OCI-M2 (cell line): Measurements from ENCODE around the gene DCTD.

ENCODE experiments used
- DNase-seq: peaks from one replicate; lab custom pipeline; 2025; ENCODE audit not compliant: unreplicated experiment; lab: John Stamatoyannopoulos, UW

The DCTD gene

GRCh38 chr4:182873726-182874125 is 43.5 kb downstream of the DCTD start:
- DNase-seq: no peak

- DNase-seq: no peak
Observed at GRCh38 chr4:182873289-182873688, 43.9 kb downstream of the DCTD start.

- DNase-seq: no peak
Observed at GRCh38 chr4:182872886-182873285, 44.3 kb downstream of the DCTD start.

- DNase-seq: no peak
Observed at GRCh38 chr4:182871616-182872015, 45.6 kb downstream of the DCTD start.

GRCh38 chr4:182869697-182870096 is 47.5 kb downstream of the DCTD start:
- no peak for DNase-seq

- no peak for DNase-seq
Observed at GRCh38 chr4:182866746-182867145, 50.4 kb downstream of the DCTD start.

GRCh38 chr4:182863501-182863900 is 53.7 kb downstream of the DCTD start:
- no peak for DNase-seq

GRCh38 chr4:182862921-182863320 is 54.3 kb downstream of the DCTD start:
- DNase-seq: no peak

GRCh38 chr4:182862141-182862875 is 54.9 kb downstream of the DCTD start:
- no peak for DNase-seq

- no peak for DNase-seq
Observed at GRCh38 chr4:182861346-182861745, 55.8 kb downstream of the DCTD start.

GRCh38 chr4:182859730-182860129 is 57.5 kb downstream of the DCTD start:
- DNase-seq: no peak

GRCh38 chr4:182858711-182859110 is 58.5 kb downstream of the DCTD start:
- no peak for DNase-seq

GRCh38 chr4:182856862-182857261 is 60.3 kb downstream of the DCTD start:
- DNase-seq: no peak

- no peak for DNase-seq
Observed at GRCh38 chr4:182855877-182856276, 61.3 kb downstream of the DCTD start.

GRCh38 chr4:182855312-182855711 is 61.9 kb downstream of the DCTD start:
- DNase-seq: no peak

GRCh38 chr4:182854466-182854865 is 62.7 kb downstream of the DCTD start:
- DNase-seq: no peak

GRCh38 chr4:182853731-182854330 is 63.4 kb downstream of the DCTD start:
- no peak for DNase-seq

GRCh38 chr4:182848685-182849084 is 68.5 kb downstream of the DCTD start:
- no peak for DNase-seq

GRCh38 chr4:182847576-182848450 is 69.4 kb downstream of the DCTD start:
- DNase-seq: no peak

GRCh38 chr4:182846036-182846435 is 71.2 kb downstream of the DCTD start:
- DNase-seq: no peak

GRCh38 chr4:182845618-182846017 is 71.6 kb downstream of the DCTD start:
- DNase-seq: no peak

- DNase-seq: no peak
Observed at GRCh38 chr4:182843808-182844325, 73.3 kb downstream of the DCTD start.
